Brain microvascular endothelial cell (primary cell): Measurements from ENCODE around the gene GPR183.

Source experiments
- DNase-seq: peaks from one replicate; pipeline ENCODE4 v3.0.0-alpha.2; 2020
- H3K27ac ChIP-seq: fragments of 250-450 bp; sonication (Bioruptor Pico); 2 replicates; pipeline ENCODE4 v1.5.1; 2020; ENCODE audit warnings: mild to moderate bottlenecking, moderate library complexity
- H3K27me3 ChIP-seq: fragments of 250-450 bp; sonication (Bioruptor Pico); replicated peaks from 2 replicates; pipeline ENCODE4 v1.5.1; 2020; ENCODE audit warnings: mild to moderate bottlenecking
- H3K36me3 ChIP-seq: fragments of 250-450 bp; sonication (Bioruptor Pico); replicated peaks from 2 replicates; pipeline ENCODE4 v1.5.1; 2020; ENCODE audit warnings: mild to moderate bottlenecking
- H3K4me3 ChIP-seq: 2 replicates; pipeline ENCODE4 v1.5.1; 2011; ENCODE audit warnings: low read depth, mild to moderate bottlenecking, control low read depth, low read length, moderate library complexity
- in situ Hi-C: cut with HindIII; loops from 2 replicates; pipeline ENCODE4 v1.10.0; 2017; ENCODE audit warnings: low sequenced_read_pairs, low pct_ligation_motif_present
- TF ChIP-seq, protein P1 (sequence below): IDR thresholded peaks from 2 replicates; pipeline ENCODE4 v1.5.1; 2011; ENCODE audit warnings: low read depth, mild to moderate bottlenecking, moderate library complexity, low read length, control low read depth, inconsistent platforms; ENCODE audit errors: missing control alignments

The GPR183 gene

DNA sequence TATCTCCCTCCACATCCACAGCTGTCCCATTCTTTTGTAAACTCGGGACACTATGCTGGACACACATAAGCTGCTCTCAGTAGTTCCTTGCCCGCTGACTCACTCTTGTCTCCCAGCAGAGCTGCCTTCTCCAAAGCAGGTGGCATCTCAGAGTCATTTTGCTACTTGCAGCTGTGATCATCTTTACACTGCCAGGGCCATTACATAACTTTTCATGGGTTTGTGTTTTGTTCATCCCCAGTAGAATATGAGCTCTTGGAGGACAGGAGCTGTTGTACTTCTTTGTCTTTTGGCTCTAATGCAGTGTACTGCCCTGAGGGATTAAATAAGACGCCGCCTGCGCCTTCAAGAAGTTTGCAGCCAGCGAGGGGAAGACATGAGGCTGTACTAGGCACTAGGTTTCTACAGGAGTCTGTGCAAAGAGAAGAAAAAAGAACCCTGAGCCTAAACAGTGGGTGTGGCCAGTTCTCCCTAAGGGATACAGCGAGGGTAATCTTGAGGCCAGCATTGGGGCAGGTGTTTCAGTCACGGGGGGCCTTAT is 40.8 kb upstream of the GPR183 start:
- H3K4me3 ChIP-seq = no peak overlapping the region
- in situ Hi-C loops = no loop called here
- no peaks in the 10 kb centered on the region for H3K27me3 ChIP-seq
- no peak overlapping the region for H3K27ac ChIP-seq
- DNase-seq = no peak
- peaks cover 4% of the 10 kb centered on the region for H3K36me3 ChIP-seq
- TF ChIP-seq, protein P1, sequence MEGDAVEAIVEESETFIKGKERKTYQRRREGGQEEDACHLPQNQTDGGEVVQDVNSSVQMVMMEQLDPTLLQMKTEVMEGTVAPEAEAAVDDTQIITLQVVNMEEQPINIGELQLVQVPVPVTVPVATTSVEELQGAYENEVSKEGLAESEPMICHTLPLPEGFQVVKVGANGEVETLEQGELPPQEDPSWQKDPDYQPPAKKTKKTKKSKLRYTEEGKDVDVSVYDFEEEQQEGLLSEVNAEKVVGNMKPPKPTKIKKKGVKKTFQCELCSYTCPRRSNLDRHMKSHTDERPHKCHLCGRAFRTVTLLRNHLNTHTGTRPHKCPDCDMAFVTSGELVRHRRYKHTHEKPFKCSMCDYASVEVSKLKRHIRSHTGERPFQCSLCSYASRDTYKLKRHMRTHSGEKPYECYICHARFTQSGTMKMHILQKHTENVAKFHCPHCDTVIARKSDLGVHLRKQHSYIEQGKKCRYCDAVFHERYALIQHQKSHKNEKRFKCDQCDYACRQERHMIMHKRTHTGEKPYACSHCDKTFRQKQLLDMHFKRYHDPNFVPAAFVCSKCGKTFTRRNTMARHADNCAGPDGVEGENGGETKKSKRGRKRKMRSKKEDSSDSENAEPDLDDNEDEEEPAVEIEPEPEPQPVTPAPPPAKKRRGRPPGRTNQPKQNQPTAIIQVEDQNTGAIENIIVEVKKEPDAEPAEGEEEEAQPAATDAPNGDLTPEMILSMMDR = no peak

DNA sequence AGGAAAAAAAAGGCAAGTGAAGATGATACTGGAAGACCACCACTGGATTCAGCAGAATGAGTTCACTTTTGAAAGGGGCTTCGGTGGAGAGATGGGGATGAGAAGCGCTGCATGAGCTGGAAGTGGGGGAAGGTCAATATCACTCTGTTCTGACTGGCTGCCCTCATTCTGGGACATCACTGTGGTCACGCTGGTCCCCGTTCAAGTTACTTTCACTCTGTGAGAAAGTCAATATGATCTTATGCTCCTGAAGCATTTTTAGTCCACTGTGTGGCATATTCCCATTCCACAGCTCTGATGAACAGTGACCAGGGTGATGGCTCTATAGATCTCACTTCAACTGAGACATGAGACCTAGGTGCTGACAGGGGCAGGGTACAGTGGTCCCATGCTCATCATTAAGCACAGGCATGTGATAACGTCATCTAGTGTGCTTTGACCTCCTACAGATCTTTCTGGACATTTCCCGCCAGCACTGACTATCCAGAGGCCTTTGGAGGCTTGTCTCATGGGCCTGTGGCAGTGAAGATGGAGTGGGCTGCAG is 40.2 kb upstream of the GPR183 start:
- Histone ChIP-seq H3K27ac (no peak overlapping the region), H3K4me3 (no peak overlapping the region), H3K36me3 (peaks cover 7% of the 10 kb centered on the region), H3K27me3 (no peaks in the 10 kb centered on the region)
- TF ChIP-seq, protein P1 = no peak
- no peak for DNase-seq
- in situ Hi-C loops = no loop called here

DNA sequence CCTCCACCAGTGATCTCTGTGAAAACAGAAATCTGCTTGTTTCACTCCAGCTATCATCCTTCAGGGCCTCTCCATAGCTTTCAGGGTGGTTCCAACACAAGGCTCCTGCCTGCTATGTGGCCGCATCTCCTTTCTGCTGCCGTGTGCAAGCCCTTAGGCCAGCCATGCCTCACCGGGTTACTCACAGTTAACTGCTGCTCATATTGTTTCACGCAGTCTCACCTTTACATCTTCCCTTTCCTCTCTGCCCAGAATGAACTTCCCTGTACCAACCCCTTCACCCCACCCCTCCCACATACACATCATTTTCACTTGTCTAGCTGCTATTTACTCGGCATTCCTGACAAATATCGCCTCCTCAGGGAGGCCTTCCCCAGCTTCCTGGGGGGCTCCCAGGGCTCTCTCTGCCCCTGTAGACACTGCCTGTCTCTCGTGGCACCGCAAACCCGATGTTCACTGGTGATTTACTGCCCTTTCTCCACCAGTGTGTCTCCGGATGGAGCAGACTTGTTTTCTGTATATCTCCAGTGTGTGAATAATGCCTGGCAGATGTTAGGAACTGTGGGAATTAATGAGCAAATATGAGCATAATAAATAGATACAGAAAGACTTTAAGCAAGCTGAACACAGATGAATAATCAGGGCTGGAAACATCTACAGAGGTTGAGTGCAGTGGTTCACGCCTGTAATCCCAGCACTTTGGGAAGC is 39.3 kb upstream of the GPR183 start:
- DNase-seq = no peak
- TF ChIP-seq, protein P1 = no peak
- in situ Hi-C loops = no loop called here
- no peak overlapping the region for H3K4me3 ChIP-seq
- H3K27me3 ChIP-seq = no peaks in the 10 kb centered on the region
- no peak overlapping the region for H3K27ac ChIP-seq
- H3K36me3 ChIP-seq = peaks cover 12% of the 10 kb centered on the region

DNA sequence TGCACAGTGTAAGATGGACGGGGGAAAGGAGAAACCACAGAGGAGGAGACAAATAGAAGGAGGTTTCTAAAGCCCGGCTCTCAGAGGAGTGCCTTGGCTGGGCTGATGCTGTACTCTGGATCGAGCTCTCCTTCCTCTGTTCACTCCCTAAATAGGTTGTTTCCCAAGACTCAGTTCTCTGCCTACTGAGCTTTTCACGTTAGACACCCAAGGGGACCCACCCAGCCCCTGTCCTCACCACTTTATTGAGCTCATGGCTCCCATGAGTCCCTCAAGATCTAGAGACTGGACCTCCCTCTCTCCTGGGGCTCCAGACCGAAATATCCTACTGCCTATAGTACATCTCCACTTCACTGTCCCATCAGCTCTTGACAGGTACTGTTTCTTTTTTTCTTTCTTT is 38.1 kb upstream of the GPR183 start:
- H3K27ac ChIP-seq = no peak overlapping the region
- TF ChIP-seq, protein P1 = no peak
- peaks cover 14% of the 10 kb centered on the region for H3K36me3 ChIP-seq

DNA sequence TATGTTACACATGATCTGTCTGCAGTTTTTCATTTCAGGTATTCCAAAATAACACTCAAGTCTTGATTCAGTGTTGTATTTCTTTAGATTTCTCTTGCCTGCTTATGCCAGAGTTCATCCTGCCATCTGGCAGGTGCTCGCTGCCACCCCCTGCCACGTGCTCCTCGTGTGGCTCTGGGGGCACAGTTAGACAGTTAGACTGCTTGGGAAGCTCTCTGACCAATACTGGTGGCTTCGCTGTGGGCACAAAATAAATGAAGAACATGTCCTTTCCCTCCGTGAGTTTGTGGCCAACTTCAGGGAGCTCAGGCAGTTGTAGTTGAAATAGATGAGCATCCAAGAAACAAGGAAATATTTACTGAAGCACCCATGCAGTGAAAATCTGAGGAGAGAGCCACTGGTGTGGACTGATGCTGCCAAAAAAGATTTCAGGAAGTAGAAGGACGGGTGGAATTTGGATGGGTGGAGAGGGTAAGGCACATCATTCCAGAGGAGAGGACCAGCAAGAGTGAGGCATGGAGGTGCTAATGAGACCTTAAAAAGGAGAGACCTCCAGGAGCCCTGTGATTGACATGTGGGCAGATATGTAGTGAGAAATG is 37.5 kb upstream of the GPR183 start:
- H3K27ac ChIP-seq = no peak overlapping the region
- TF ChIP-seq, protein P1 = no peak
- DNase-seq = no peak
- H3K4me3 ChIP-seq = no peak overlapping the region
- H3K27me3 ChIP-seq = no peaks in the 10 kb centered on the region
- in situ Hi-C loops = no loop called here
- H3K36me3 ChIP-seq = peaks cover 14% of the 10 kb centered on the region

More for the DNA sequence above, 38.1 kb upstream of the GPR183 start:
- H3K4me3 ChIP-seq = no peak overlapping the region
- no peaks in the 10 kb centered on the region for H3K27me3 ChIP-seq
- in situ Hi-C loops = no loop called here
- no peak for DNase-seq
